Superior temporal gyrus (tissue), 1 donor: ENCODE measurements around the gene ZNF775.
A peak's percentile ranks its signal among the peaks of the same experiment; 100 is the strongest.

Experiments used
- DNase-seq: peaks from one replicate; pipeline ENCODE4 v3.0.0-alpha.2; 2016; ENCODE audit errors: extremely low spot score

ZNF775 gene

GRCh38 chr7:150378853-150379440 lies at the start of gene ZNF775:
Gene ZNF775, plus strand, starts transcription at chr7:150379330. Its CDS starts 9,141 bp downstream, at chr7:150388471.
- DNase-seq = peak; percentile 95

GRCh38 chr7:150329331-150330120 lies 49.6 kb upstream of the ZNF775 start:
- peak; percentile 18 for DNase-seq

DNA sequence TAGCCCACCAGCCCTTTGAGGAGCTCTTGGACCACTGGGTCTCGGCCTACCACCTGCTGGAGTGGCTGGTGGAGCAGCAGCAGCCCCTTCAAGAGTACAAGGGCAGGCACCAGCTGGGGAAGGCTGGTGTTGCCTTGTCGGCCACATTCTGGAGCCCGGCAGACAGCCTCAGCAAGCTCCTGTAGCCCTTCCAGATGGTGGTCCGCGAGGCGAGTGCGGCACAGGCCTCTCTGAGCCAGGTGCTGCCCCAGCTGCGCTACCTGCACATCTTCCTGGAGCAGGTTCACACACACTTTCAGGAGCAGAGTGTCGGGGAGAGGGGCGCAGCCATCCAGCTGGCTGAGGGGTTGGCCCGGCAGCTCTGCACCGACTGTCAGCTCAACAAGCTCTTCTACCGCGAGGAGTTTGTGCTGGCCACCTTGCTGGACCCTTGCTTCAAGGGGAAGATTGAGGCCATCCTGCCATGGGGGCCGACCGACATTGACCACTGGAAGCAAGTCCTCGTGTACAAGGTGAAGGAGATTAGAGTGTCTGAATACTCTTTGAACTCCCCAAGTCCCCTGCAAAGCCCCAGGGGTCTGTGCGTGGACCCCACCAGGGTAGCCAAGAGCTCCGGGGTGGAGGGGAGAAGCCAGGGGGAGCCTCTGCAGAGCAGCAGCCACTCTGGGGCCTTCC lies 48.8 kb upstream of the ZNF775 start:
- no peak for DNase-seq

DNA sequence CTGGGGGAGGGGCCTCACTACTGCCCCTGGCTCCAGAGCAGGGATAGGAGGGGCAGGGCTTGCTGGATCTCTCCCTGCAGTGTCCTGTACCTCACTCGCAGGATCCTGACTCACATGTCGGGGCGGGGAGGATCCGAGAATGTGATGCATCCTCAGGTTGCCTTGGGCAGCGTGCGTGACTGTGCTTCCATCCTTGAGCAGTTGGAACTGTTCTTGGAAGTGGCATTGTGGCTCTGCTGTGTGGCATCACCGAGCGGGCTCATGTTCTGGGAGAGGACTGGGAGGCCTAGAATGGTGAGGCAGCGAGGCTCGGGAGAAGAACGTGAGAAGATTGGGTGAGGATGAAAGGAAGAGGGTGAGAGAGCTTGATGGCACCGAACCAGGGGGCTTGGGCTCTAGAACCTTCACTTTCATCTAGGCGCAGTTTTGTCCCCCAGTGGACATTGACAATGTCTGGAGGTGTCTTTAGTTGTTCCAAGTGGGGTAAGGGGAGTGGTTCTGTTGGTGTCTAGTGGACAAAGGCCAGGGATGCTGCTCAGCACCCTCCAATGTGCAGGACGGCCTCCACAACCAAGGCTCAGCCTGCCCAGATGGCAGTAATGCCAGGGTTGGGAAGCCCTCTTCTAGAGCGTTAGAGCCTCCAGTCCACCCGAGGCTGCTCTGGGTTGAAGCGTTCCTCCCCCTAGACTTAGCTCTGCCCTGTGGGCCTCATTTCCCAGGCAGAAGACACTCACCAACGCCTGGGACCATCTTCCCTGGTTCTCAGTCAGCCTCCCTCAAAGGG lies 46.1 kb upstream of the ZNF775 start:
- no peak for DNase-seq

GRCh38 chr7:150333659-150334058 lies 45.5 kb upstream of the ZNF775 start:
- DNase-seq = no peak

DNA sequence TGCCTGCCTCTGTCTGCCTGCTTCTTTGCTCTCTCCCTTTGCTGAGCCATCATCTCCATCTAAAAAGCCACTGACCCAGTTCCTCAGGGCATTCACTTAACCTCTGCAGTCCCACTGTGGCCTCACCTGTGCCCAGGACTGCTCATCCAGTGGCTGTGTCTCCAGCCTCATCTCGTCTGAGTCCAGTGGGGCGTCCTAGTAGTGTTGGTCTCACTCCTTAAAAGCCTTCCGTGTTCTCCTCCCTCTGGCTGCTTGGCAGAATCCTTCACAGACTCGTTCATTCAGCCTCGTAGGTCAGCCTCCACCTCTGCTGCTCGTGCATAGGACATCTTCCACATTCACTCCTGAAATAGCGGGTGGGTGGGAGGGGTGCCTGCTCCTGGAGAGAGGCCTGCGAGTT lies 45.0 kb upstream of the ZNF775 start:
- DNase-seq = no peak

- DNase-seq = peak; percentile 12
These were observed 43.9 kb upstream of the ZNF775 start for GRCh38 chr7:150335108-150335773.

DNA sequence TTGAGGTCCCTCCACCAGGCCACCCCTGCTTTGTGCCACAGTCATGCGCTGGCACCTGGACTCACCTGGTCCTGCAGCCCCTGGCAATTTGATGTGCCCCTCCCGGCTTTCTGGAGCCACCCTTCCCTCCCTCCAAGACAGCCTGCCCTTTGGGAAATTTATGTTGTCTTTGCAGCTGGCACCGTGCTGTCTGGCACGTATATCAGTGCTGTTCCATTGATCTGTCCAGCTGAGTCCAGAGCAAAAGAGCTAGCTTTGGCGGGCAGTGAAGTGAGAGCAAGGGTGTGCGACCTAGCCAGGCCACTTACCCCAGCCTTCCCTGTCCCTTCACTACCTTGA lies 43.4 kb upstream of the ZNF775 start:
- DNase-seq = no peak

GRCh38 chr7:150336746-150337145 lies 42.4 kb upstream of the ZNF775 start:
- no peak for DNase-seq

DNA sequence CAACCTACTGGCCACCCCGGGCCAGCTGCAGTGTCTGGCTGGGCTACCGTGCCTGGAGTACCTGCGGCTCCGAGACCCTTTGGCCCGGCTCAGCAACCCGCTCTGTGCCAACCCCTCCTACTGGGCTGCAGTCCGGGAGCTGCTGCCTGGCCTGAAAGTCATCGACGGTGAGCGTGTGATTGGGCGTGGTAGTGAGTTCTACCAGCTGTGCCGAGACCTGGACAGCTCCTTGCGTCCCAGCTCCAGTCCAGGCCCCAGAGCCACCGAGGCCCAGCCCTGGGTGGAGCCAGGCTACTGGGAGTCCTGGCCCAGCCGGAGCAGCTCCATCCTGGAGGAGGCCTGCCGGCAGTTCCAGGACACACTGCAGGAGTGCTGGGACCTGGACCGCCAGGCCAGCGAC lies 42.0 kb upstream of the ZNF775 start:
- no peak for DNase-seq

- DNase-seq = no peak
These were observed 41.5 kb upstream of the ZNF775 start for GRCh38 chr7:150337659-150338081.

GRCh38 chr7:150338166-150338829 lies 40.8 kb upstream of the ZNF775 start:
- no peak for DNase-seq

DNA sequence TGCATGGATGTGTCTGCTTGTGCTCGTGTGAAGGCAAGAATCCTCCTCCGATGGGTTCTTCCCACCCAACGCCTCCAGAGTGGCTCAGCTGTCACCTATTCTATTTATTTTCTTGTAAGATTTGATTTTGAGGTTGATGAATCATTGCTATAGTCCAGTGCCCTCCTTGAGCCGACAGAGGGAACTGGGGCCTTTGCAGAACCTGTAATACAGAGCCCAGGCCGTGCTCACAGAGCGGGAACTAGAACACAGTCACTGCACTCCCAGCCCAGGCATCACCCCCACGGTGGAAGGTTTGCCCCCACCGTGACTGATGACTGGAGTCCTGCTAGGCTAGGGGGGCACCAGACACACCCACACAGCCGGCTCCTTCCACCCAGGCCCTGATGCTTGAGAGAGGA lies 39.7 kb upstream of the ZNF775 start:
- no peak for DNase-seq

- no peak for DNase-seq
These were observed 38.9 kb upstream of the ZNF775 start for GRCh38 chr7:150340024-150340749.

- no peak for DNase-seq
These were observed 38.3 kb upstream of the ZNF775 start for GRCh38 chr7:150340875-150341262.

GRCh38 chr7:150341263-150342120 lies 37.6 kb upstream of the ZNF775 start, which contains the start of gene RARRES2:
Gene RARRES2, minus strand, starts transcription at chr7:150341629. Its CDS starts 1,020 bp downstream, at chr7:150340609.
- no peak for DNase-seq

- no peak for DNase-seq
These were observed 37.1 kb upstream of the ZNF775 start for GRCh38 chr7:150342121-150342408.

GRCh38 chr7:150343225-150343624 lies 35.9 kb upstream of the ZNF775 start:
- no peak for DNase-seq

GRCh38 chr7:150344299-150344698 lies 34.8 kb upstream of the ZNF775 start:
- no peak for DNase-seq

DNA sequence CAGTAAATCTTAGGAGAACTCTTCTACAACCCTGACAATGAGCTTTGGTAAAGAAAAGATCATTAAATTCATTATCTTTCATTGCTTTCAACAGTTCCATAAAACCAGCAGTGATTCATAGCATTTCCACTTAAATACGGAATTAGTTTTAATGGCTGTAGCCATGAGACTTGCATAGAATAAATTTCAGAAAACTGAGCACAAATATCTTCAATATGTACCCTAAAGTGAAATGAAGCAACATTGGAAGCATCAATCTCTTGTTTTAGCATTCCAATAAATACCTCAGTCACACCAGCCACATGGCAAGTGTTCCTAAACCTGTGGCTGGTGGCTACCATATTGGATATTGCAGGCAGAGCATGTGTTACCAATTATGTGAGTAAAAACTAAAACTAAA lies 34.1 kb upstream of the ZNF775 start:
- no peak for DNase-seq
